ENCODE results near the gene SBF2.

GRCh38 chr11:10072142-10072541 is 221.9 kb downstream of the SBF2 start:
- TF ChIP-seq MEIS2 (IDR thresholded peaks at IDR 0.05; ENCODE audit: partially characterized antibody) (no peak), SRF (CRISPR knock-in tag; IDR thresholded peaks at IDR 0.05) (no peak), ZBTB2 (IDR thresholded peaks at IDR 0.05) (no peak), EP300 (IDR thresholded peaks at IDR 0.05; ENCODE audit: low read length) (no peak), SP2 (IDR thresholded peaks at IDR 0.05; ENCODE audit: extremely low read depth, low read depth, low read length, poor library complexity, severe bottlenecking) (no peak), RREB1 (CRISPR knock-in tag; IDR thresholded peaks at IDR 0.05) (no peak), ZBTB17 (CRISPR knock-in tag; IDR thresholded peaks at IDR 0.05) (no peak), ZNF311 (CRISPR knock-in tag; IDR thresholded peaks at IDR 0.05) (no peak), USF2 (CRISPR knock-in tag; IDR thresholded peaks at IDR 0.05) (no peak)
